ENCODE data around the gene NCOA3. TPM values are rescaled to one million over a fixed set of nuclear protein-coding genes. Genes with fewer than 3 reads are reported as not detected.

NCOA3 gene
- 241 and 256 TPM in 2 replicates for total RNA-seq (2013; cell fraction: nucleolus; rRNA removed)
- total RNA-seq (2014; rRNA removed) (82.4 and 88.7 TPM in 2 replicates), total RNA-seq (2014; rRNA removed; fragmentation: Illumina TruSeq; extraction: Trizol) (95.3 and 95.8 TPM in 2 replicates), total RNA-seq (2021) (87.4 and 96.2 TPM in 2 replicates), polyA plus RNA-seq (2011; rRNA removed) (92.6 and 114 TPM in 2 replicates), polyA plus RNA-seq (2014; fragmentation: Illumina TruSeq; extraction: Trizol) (78.2 and 94.6 TPM in 2 replicates), polyA plus RNA-seq (2014; fragmentation: Nextera tagmentation; extraction: Ambion mirVana) (10 to 100 TPM; 16.9 to 18.0 TPM), polyA plus RNA-seq (2014; rRNA removed) (62.4 and 66.0 TPM in 2 replicates), polyA plus RNA-seq (2016; fragmentation: Nextera tagmentation; extraction: Ambion mirVana) (10 to 100 TPM; 68.1 to 69.1 TPM), polyA minus RNA-seq (2011; rRNA and poly(A)+ RNA removed) (126 and 138 TPM in 2 replicates), Bru-seq, nascent RNA (percentile 96 among the genes with signal in this experiment), BruChase-seq, experiment 1, labeled RNA remaining after a 6-hour chase (percentile 96 among the genes with signal in this experiment), BruChase-seq, experiment 2, labeled RNA remaining after a 2-hour chase (percentile 97 among the genes with signal in this experiment)
- 30.3 TPM for polyA plus RNA-seq (2011; ENCODE audit: low read depth)
- 60.3 and 60.4 TPM in 2 replicates for polyA plus RNA-seq (2011; cell fraction: cytosol; rRNA removed)
- 89.9 and 95.2 TPM in 2 replicates for polyA plus RNA-seq (2011; cell fraction: nucleus; rRNA removed)
- polyA plus RNA-seq (2012), result 38.3 and 50.2 TPM in 2 replicates
- 52.3 and 52.4 TPM in 2 replicates for polyA minus RNA-seq (2011; cell fraction: cytosol; rRNA and poly(A)+ RNA removed)
- 48.2 and 66.5 TPM in 2 replicates for polyA minus RNA-seq (2011; cell fraction: nucleus; rRNA and poly(A)+ RNA removed)
- long read RNA-seq, experiment 1, partial matches to known transcripts, result 2 of 6 reads
- long read RNA-seq, experiment 1, other reads (novel, unspliced or antisense), result 4 of 6 reads
- long read RNA-seq, experiment 2, partial matches to known transcripts, result 23 of 42 reads
- long read RNA-seq, experiment 2, other reads (novel, unspliced or antisense), result 19 of 42 reads

GRCh38 chr20:47501482-47502270 lies at the start of gene NCOA3:
TSS of gene NCOA3 (plus strand) at chr20:47501887. CDS start at chr20:47622248, 120,361 bp downstream.
- H3K36me3 ChIP-seq (ENCODE audit: control insufficient read depth in 2 of 2, insufficient read depth in 2 of 2, low read length in 1 of 2), result no peaks in the 10 kb centered on the region
- H3K27me3 ChIP-seq (replicated peaks in 1 of 2; ENCODE audit: control insufficient read depth in 2 of 2, insufficient read depth in 2 of 2, low read length in 1 of 2), result no peaks in the 10 kb centered on the region
- RAD21 ChIA-PET (ENCODE audit: unreplicated experiment), result interaction anchor here (0.6 to 9.6 kb wide), 26 partner anchors 9 to 239 kb away, joined by 3 to 100 read pairs (median 5); no protein-coding TSS in a partner anchor
- H3K27ac ChIP-seq (ENCODE audit: control insufficient read depth, insufficient read depth), result peak within 1 kb of the TSS; percentile 92
- WGBS (ENCODE audit: insufficient coverage, insufficient replicate concordance, low lambda C conversion rate, missing lambda C conversion rate), result under 1% methylated on average over 74 of the region's 74 CpGs
- in situ Hi-C loops (cut with MboI) (no loop called here), intact Hi-C loops (cut with micrococcal nuclease; ENCODE audit: unreplicated experiment) (loop anchor here (2.0 to 5.0 kb wide), 7 partner anchors 15 to 239 kb away; no protein-coding TSS in a partner anchor)
- H2AFZ ChIP-seq (ENCODE audit: control insufficient read depth, low read depth, low read length), result peak within 1 kb of the TSS; percentile 82
- peak within 1 kb of the TSS; percentile 88 for H3K9ac ChIP-seq (ENCODE audit: control insufficient read depth, insufficient read depth, low read length)
- SMC1A ChIA-PET (ENCODE audit: uncharacterized antibody, unreplicated experiment), result interaction anchor here (0.7 to 6.5 kb wide), 21 partner anchors 11 to 238 kb away, joined by 3 to 125 read pairs (median 5); no protein-coding TSS in a partner anchor
- FAIRE-seq (no peak), ATAC-seq (peak; percentile 82), DNase-seq (ENCODE audit: low read depth, low spot score) (no peak)
- CTCF ChIA-PET, result interaction anchor here (0.6 to 4.8 kb wide), 14 partner anchors 9 to 119 kb away, joined by 3 to 31 read pairs (median 6); no protein-coding TSS in a partner anchor
- no peaks in the 10 kb centered on the region; the same call in 2 of the 3 replicates for H3K9me3 ChIP-seq (replicated peaks; ENCODE audit: control insufficient read depth, insufficient read depth, low read length)
- POLR2A ChIA-PET, result interaction anchor here (0.6 to 8.1 kb wide), 24 partner anchors 7 to 1325 kb away, joined by 3 to 123 read pairs (median 4); partner anchors contain the start of gene ZMYND8
- no peaks in the 10 kb centered on the region for H4K20me1 ChIP-seq (ENCODE audit: control insufficient read depth, insufficient read depth)
- H3K4me2 ChIP-seq (ENCODE audit: control insufficient read depth, insufficient read depth), result peak within 1 kb of the TSS; percentile 94
- H3K4me3 ChIP-seq, result peak within 1 kb of the TSS; percentile 94
- no TSS peak for BruUV-seq (replicated peaks)
- peaks cover 78% of the 10 kb centered on the region for H3K79me2 ChIP-seq (ENCODE audit: control insufficient read depth, insufficient read depth, low read length)
- peaks cover 30% of the 10 kb centered on the region for H3K4me1 ChIP-seq (ENCODE audit: control insufficient read depth, insufficient read depth, low read length)
- TF ChIP-seq SP1 (IDR thresholded peaks at IDR 0.05; ENCODE audit: low read depth, low read length) (peak; percentile 55), PAX5 (IDR thresholded peaks at IDR 0.05; ENCODE audit: borderline replicate concordance, low read depth, low read length) (0 out of 2 replicates have a peak, but pooled peaks have one; percentile 24), RCOR1 (conservative IDR thresholded peaks at IDR 0.05; ENCODE audit: low read depth, low read length) (no peak), FOXM1 (IDR thresholded peaks at IDR 0.05; ENCODE audit: low read depth, low read length) (no peak; the same call in 1 of the 2 replicates), TCF12 (IDR thresholded peaks at IDR 0.05; ENCODE audit: low read depth, low read length) (peak; percentile 64; the same call in 1 of the 2 replicates), ZNF592 (IDR thresholded peaks at IDR 0.05) (no peak), RELB (IDR thresholded peaks at IDR 0.05; ENCODE audit: low read depth) (peak; percentile 75), WRNIP1 (IDR thresholded peaks at IDR 0.05; ENCODE audit: borderline replicate concordance, low read depth, low read length) (no peak), MYB (IDR thresholded peaks at IDR 0.05; ENCODE audit: borderline replicate concordance, low read depth, low read length) (no peak; the same call in 1 of the 2 replicates), SUPT20H (IDR thresholded peaks at IDR 0.05; ENCODE audit: borderline replicate concordance, control insufficient read depth, low read depth, low read length) (no peak), PML (IDR thresholded peaks at IDR 0.05; ENCODE audit: low read length) (peak; percentile 90), TARDBP (IDR thresholded peaks at IDR 0.05; ENCODE audit: borderline replicate concordance) (no peak)

All from GM12878 (cell line).